Esophagus squamous epithelium (tissue), 4 donors: ENCODE results near the gene CARD8.

Experiments used
- CTCF ChIP-seq, 6 experiments: fragments of 450-650 bp in 4 of 6; fragments of 200-600 bp in 2 of 6; sonication (generic) in 2 of 6; IDR thresholded peaks; one replicate each; pipeline ENCODE4 v1.5.1; 2016 to 2019; ENCODE audit warnings: antibody characterized with exemption in 6 of 6, mild to moderate bottlenecking in 4 of 6, moderate library complexity in 4 of 6
- POLR2A ChIP-seq, 4 donors: fragments of 450-650 bp; IDR thresholded peaks; one replicate each; pipeline ENCODE4 v1.6.1; 2017; ENCODE audit warnings: antibody characterized with exemption in 4 of 4, mild to moderate bottlenecking in 4 of 4, moderate library complexity in 3 of 4

GRCh38 chr19:48174445-48175030 is 81.2 kb downstream of the CARD8 start:
- no peak for TF ChIP-seq CTCF (IDR thresholded peaks at IDR 0.05)
- no peak for TF ChIP-seq POLR2A (IDR thresholded peaks at IDR 0.05)
